ENCODE measurements around the gene MEIOSIN. TPM values are rescaled to one million over a fixed set of nuclear protein-coding genes. Genes with fewer than 3 reads are reported as not detected.

Gene MEIOSIN
- total RNA-seq = not detected

DNA sequence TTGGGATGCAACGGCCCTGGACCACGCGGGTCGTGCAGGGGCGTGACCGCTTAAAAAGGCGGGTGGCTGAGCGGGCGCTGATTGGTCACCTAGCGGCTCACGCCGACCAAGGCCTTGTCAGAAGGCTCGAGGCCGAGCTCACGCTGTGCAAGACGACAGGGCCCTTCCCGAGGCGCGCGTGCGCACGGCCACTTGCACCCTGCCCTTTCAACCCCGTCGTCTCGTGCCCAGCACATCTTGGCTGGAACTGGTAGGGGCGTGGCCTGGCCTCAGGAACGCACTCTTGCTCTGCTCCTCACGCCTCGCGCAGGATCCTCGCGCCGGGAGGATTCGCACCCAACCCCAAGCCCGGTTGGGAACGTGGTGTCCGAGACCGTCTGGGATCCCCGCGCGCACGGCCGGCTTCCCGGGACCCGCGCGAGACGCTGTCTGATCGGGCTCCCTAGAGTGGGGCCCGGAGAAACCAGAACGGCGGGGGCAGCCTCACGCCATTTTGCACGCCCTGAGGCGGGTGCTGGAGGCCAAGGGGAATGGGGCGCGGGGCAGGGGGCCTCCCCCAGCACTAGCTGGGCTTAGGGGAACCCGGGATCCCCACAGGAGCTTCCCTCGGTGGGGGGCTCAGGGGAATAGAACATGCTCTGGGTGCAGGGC, at the start of gene MEIOSIN:
Gene MEIOSIN (plus strand): TSS at position 280 of the 651 bp plus-strand sequence. CDS start 1,938 bp downstream, outside the sequence.

GRCh38 chr19:45691516-45692186, 41.6 kb upstream of the MEIOSIN start, which contains the start of gene SNRPD2:
Gene SNRPD2, minus strand, starts transcription at chr19:45691953. Its CDS starts 65 bp downstream, at chr19:45691888.

DNA sequence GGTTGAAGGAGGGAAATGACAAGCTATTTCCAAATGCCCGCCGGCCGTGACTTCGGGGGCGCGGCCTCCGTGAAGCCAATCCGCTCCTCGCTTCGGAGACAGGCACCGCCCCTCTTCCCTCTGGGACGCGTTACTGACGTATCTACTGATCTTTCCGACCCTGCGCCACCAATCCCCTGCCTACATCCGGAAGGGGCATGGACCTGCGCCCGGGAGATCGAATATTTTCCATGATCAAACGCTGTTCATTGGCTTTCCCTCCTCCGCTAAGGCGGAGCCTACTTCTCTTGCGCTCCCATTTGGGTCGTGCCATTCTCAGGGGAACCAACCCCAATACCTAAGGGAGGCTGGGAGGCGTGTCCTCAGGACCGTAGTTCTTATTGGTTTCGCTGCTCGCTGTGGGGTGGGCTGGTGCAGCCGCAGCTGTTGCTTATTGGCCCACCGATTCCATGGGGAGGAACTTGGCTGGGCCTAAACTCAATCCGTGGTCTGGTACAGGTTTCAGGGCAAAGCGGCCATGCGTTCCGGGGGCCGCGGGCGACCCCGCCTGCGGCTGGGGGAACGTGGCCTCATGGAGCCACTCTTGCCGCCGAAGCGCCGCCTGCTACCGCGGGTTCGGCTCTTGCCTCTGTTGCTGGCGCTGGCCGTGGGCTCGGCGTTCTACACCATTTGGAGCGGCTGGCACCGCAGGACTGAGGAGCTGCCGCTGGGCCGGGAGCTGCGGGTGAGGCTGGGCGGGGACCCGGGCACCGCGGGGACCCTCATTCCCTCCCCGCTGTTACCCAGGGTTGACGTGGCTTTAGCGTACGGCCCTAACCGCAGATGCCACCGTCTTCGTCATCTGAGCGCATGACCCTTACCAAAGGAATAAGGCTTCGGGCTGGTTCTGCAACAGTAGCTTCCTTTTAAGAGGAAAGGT, 40.8 kb upstream of the MEIOSIN start, which contains the start of gene QPCTL:
Gene QPCTL (plus strand): TSS at position 480 of the 919 bp plus-strand sequence. CDS start 38 bp downstream, at position 518.

GRCh38 chr19:45730368-45731288, 2.6 kb upstream of the MEIOSIN start, which contains the start of gene FBXO46:
Gene FBXO46, minus strand, starts transcription at chr19:45730896. Its CDS starts 17,401 bp downstream, at chr19:45713495.

DNA sequence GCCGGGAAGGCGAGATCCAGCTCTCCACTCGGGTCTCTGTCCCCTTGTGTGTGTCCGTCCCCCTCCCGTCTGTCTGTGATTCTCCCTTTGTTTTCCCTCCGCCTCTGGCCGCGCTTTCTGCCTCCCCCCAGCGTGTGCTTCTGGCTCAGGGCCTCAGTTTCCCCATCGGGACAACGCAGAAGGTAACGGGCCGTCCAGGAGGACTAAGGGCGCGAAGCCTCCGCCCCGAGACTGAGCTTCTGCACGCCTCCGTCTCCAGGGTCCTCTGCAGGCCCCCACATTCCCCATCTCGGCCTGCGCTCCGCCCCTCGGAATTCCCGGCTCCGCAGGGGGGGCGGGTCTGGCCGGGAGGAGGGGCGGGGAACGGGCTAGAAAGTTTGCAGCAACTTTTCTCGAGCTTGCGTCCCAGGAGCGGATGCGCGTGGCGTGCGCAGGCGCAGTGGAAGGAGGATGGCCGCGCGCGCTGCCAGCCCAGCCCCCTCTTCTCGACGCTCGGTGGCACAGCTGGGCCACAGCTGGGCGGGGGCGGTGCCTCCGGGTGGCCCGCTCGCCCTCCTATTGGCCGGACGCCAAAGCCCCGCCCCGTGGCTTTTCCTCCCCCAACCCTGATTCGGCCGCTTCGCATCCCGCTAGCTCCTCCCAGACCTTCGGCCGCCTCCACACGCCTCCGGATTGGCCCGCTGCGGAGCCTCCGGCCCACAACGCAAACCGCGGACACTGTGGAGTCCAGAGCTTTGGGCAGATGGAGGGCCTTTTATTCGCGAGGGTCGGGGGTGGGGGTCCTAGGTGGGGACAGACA, 35.9 kb downstream of the MEIOSIN start, which contains the start of gene SIX5:
Gene SIX5 (minus strand): TSS at position 269 of the 799 bp plus-strand sequence. CDS start 408 bp downstream, outside the sequence.

GRCh38 chr19:45782162-45782691, 49.0 kb downstream of the MEIOSIN start, which contains the start of gene DMPK:
Gene DMPK, minus strand, starts transcription at chr19:45782490. Its CDS starts 138 bp downstream, at chr19:45782352.

DNA sequence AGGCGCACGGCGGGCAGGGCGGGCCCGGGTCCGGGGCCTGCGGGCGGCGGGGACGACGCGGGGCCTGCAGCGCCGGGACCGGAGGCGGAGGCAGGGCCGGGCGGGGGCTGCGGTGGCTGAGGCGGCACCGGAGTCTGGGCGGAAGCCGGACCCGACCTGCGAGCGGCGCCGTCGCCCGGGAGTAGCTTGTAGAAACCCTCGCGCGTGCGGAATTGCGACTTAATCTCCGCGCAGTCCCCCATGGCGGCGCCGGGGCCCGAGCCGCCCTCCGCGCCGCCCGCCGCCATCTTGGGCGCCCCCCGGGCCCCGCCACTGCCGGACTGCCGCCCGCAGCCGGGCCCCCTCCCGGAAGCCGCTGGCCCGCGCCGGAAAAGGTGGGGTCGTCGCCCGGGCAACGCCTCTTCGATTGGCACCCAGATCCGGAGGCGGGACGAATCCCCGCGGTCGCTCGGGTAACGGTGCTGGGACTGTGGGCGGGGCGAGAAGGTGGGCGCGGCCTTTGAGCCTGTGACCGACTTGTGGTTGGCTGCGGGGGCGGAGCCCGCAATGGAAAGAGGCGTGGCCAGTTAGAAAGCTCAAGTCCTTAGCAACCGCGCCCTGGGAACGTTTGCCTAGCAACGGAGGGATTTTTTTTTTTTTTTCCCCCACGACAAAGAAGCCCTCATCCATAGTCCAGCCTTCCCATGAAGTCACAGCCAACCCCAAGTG, 59.4 kb downstream of the MEIOSIN start, which contains the start of gene DMWD:
Gene DMWD (minus strand): TSS at position 376 of the 708 bp plus-strand sequence. CDS start 89 bp downstream, at position 287.

Other genes with a start within 250 kb of the MEIOSIN start
- 59.1 TPM for gene RTN2, start 236.4 kb upstream of the MEIOSIN start, total RNA-seq
- gene PPM1N, start 235.0 kb upstream of the MEIOSIN start, total RNA-seq = 1.2 TPM
- 15.7 TPM for gene VASP, start 226.0 kb upstream of the MEIOSIN start, total RNA-seq
- 4.8 TPM for gene OPA3, start 148.6 kb upstream of the MEIOSIN start, total RNA-seq
- 0.23 TPM for gene GPR4, start 131.2 kb upstream of the MEIOSIN start, total RNA-seq
- gene EML2, start 94.0 kb upstream of the MEIOSIN start, total RNA-seq = 42.2 TPM
- not detected for gene GIPR, start 65.2 kb upstream of the MEIOSIN start, total RNA-seq
- gene SNRPD2, start 41.5 kb upstream of the MEIOSIN start, total RNA-seq = 132 TPM
- 4.4 TPM for gene QPCTL, start 40.8 kb upstream of the MEIOSIN start, total RNA-seq
- gene FBXO46, start 2.5 kb upstream of the MEIOSIN start, total RNA-seq = 7.8 TPM
- gene SIX5, start 35.8 kb downstream of the MEIOSIN start, total RNA-seq = 1.8 TPM
- gene DMPK, start 49.1 kb downstream of the MEIOSIN start, total RNA-seq = 20.3 TPM
- 48.2 TPM for gene DMWD, start 59.4 kb downstream of the MEIOSIN start, total RNA-seq
- 0.23 TPM for gene RSPH6A, start 81.9 kb downstream of the MEIOSIN start, total RNA-seq
- gene SYMPK, start 129.7 kb downstream of the MEIOSIN start, total RNA-seq = 19.6 TPM
- gene FOXA3, start 130.9 kb downstream of the MEIOSIN start, total RNA-seq = not detected
- 28.4 TPM for gene IRF2BP1, start 152.7 kb downstream of the MEIOSIN start, total RNA-seq
- 1.4 TPM for gene MYPOP, start 169.2 kb downstream of the MEIOSIN start, total RNA-seq
- not detected for gene NANOS2, start 181.3 kb downstream of the MEIOSIN start, total RNA-seq
- gene NOVA2, start 240.4 kb downstream of the MEIOSIN start, total RNA-seq = 15.9 TPM

All from diencephalon (tissue), 1 donor.